Occipital lobe (tissue), 2 donors: ENCODE data around the gene ATP6V0A4. TPM values are rescaled to one million over a fixed set of nuclear protein-coding genes. Genes with fewer than 3 reads are reported as not detected.
"Not testable (repeated sequence)": the region's sequence is repeated elsewhere in the genome, so short reads cannot be mapped to it uniquely, and the experiment has no call there.

ENCODE experiments used
- DNase-seq: peaks from one replicate; lab custom pipeline; 2025; lab: John Stamatoyannopoulos, UW
- total RNA-seq: library from RNA; depleted of rRNA; stranded (reverse); fragments of >200 nt; gene quantifications from one replicate; pipeline ENCODE4 v1.2.3, GENCODE V29; 2014

Gene ATP6V0A4
- total RNA-seq, 1 donor from 2014 or later: 1.2 TPM

- DNase-seq: no peak
Observed at GRCh38 chr7:138752518-138753149, 45.4 kb downstream of the ATP6V0A4 start.

DNA sequence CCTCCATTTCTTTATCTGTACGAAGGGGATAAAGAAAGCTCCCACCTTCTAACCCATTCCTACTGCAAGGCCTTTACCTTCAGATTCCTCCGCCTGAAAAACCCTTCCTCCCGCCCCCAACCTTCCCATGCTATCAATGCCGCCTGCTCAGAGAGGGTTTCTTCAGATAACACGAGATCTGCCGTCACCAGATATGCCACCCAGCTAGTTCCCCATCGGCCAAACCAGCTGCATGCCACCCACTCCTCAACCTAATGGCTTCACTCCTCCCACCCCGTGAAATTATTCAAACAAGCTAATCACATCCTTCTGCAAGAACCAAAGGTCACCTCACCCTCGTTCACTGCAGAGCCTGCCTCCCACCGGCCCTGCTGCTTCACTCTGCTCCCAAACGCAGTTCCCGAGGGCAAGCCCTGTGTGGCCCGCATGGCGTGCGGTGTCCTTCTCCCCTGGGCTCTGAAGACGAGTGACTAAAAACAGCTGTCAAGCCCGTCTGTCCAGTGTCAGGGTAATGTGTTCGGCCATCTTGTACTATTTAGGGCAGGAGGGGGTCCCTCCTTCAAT is 47.0 kb downstream of the ATP6V0A4 start:
- no peak for DNase-seq

DNA sequence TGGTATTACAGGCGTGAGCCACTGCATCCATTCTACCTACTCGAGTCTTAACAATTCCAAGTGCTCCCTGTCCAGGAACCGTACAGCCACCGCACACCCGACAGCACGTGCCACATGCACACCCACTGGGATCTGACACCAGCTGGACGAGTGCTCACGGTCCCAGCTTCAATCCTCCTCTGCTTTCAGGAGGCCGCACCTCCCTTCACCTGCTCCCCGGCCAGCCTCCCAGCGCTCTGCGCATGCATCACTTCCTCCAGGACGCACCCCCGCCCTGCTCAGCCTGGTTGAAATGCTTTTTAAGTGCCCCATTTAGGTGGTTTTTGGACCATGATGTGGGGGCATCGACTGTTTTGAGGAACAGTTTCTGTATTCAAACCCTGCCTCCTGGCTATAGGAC is 47.5 kb downstream of the ATP6V0A4 start:
- no peak for DNase-seq

DNA sequence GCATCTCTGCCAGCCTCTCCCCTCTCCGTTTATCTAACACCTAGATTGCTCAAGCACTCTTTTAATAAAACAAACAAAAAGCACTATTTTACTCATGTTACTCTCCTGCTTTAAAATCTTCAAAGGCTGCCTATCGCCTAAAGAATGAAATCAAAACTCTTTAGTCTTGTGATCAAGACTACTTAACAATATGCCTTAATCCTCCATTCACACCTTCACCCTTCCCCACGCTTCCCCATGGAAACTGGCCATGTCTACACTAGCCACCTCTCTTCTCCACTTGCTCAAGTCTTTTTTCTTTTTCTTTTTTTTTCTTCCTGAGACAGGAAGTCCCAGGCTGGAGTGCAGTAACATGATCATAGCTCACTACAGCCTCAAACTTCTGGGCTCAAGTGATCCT is 48.0 kb downstream of the ATP6V0A4 start:
- no peak for DNase-seq

DNA sequence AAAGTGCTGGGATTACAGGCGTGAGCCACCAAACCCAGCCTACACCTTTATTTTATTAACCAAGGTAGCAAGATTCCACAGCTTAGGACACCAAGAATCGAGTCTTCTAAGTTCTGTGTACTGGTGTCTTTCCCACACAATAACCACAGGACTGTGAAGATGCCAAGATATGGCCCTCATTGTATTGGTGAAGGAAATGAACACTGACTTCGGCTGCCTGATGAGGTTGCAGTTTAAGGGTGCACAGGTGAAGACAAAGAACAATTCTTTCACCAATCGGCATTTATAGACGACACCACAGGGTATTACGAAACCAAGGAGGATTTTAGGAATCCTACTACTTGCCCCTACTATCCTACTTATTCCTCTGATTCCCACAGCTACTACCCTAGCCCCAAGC is 49.3 kb downstream of the ATP6V0A4 start:
- no peak for DNase-seq

- DNase-seq: no peak
Observed at GRCh38 chr7:138746073-138746472, 51.9 kb downstream of the ATP6V0A4 start.

- DNase-seq: no peak
Observed at GRCh38 chr7:138745189-138745588, 52.8 kb downstream of the ATP6V0A4 start.

- DNase-seq: no peak
Observed at GRCh38 chr7:138741453-138741735, 56.6 kb downstream of the ATP6V0A4 start.

DNA sequence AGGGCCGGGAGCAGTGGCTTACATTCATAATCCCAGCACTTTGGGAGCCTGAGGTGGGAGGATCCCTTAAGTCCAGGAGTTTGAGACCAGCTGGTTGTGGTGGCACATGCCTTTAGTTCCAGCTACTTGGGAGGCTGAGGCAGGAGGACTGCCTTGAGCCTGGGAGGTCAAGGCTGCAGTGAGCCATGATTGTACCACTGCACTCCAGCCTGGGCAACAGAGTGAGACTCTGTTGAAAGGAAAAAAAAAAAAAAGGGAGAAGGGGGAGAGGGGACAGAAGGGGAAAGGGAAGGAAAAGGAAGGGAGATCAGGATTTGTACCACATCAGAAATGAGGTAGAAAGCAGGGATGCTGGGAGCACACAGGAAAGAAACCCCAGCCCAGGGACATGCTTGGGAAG is 58.1 kb downstream of the ATP6V0A4 start:
- no peak for DNase-seq

DNA sequence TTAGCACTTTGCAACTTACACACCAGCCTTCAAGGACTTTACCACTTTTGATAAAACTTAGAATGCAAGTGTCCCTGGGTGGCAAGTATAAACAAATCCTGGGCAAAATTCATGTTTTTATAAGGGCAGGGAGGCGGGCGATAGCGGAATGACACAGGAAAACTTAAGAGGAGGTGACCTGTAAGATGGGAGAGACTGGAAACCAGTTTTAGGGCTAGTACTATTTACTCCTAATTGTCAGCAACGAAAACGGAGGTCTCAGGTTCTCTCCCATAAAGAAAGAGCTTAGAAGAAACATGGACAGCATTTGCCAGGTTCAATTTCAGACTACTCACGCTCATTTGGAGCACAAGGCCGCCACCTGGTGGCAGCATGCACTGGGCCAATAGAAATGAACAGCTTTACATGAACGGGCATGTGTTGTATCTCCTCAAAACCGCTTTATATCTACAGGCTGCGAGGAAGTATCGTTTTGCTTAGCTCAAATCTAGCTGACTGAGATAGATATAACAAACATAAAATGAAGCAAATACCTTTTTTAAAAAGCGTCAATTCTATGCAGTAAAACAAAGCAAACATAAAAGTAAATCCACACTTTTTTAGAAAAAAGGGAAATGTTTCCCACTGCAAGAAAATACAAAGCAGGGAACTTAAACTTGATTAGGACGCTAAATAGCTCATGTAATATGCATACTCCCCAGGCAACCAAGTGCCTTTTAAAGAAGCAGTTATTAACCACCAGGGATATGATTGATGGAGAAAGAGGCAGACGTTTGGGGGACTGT is 59.3 kb downstream of the ATP6V0A4 start:
- peak; percentile 76 for DNase-seq

- no peak for DNase-seq
Observed at GRCh38 chr7:138738114-138738513, 59.9 kb downstream of the ATP6V0A4 start.

DNA sequence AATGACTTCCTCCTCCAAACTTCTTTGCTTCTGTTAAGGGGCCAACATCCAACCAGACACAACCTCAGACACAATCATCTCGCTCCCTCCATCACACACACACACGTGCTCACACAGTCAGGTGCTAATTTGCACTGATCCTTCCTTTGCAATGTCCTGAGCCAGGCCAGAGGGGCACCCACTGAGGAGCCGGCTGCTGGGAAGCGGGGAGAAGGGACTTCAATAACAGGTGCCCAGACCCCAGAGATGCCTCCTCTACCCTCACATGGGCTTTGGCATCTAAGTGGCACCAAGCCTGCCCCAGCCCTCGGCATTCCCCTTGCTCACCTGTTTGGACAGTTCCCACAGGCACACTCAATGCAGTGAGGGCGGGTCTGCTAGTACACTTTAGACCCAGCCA is 62.6 kb downstream of the ATP6V0A4 start:
- DNase-seq: no peak

- not testable (repeated sequence) for DNase-seq
Observed at GRCh38 chr7:138731733-138732132, 66.3 kb downstream of the ATP6V0A4 start.

GRCh38 chr7:138729444-138729843 is 68.6 kb downstream of the ATP6V0A4 start:
- no peak for DNase-seq

GRCh38 chr7:138727336-138728099 is 70.5 kb downstream of the ATP6V0A4 start:
- DNase-seq: no peak

DNA sequence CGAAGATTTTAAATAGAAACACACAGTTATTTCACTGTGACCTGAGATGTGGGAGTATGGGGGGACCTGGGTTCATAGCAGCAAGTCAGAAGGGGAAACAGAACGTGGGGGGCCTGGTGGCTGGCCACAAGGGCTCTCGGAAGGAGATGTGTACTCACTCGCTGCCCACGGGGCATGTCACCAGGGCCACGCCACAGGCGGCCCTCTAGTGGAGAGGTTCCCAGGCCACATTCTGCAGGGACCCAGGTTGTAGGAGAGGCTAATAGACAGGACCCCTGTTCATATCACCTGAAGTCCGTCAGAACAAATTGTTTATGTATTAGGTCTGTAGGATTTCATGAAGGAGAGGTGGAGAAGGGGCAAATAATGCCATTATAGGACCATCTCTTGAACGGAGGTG is 71.7 kb downstream of the ATP6V0A4 start:
- no peak for DNase-seq

- no peak for DNase-seq
Observed at GRCh38 chr7:138720286-138720685, 77.7 kb downstream of the ATP6V0A4 start.

- DNase-seq: no peak
Observed at GRCh38 chr7:138716889-138717288, 81.1 kb downstream of the ATP6V0A4 start.

DNA sequence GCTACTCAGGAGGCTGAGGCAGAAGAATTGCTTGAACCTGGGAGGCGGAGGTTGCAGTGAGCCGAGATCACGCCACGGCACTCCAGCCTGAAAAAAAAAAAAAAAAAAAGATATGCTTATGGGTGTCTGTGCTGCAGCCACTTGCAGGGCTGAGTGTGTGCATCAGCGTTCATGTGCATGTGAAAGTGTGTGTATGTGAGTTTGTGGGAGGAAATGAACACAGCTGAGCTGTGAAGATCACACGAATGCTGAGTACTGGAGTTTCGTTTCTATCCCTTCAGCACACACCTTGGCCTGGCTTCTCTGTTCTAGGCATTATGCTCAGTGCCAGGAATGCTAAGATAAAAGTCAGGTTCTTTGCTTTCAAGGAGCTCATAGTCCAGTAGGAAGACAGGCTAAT is 84.8 kb downstream of the ATP6V0A4 start:
- no peak for DNase-seq

GRCh38 chr7:138712652-138713051 is 85.3 kb downstream of the ATP6V0A4 start:
- DNase-seq: no peak

- DNase-seq: no peak
Observed at GRCh38 chr7:138710536-138711385, 87.2 kb downstream of the ATP6V0A4 start.
